Colonic mucosa (tissue), 4 donors: ENCODE measurements around the gene CASR. TPM values are rescaled to one million over a fixed set of nuclear protein-coding genes. Genes with fewer than 3 reads are reported as not detected.

Source experiments
- DNase-seq: peaks from one replicate; pipeline ENCODE4 v3.0.0-alpha.2; 2020
- H3K27ac ChIP-seq: fragments of 200-600 bp; one replicate; pipeline ENCODE4 v1.8.0; 2021
- H3K27me3 ChIP-seq: fragments of 200-600 bp; one replicate; pipeline ENCODE4 v1.8.0; 2021
- H3K36me3 ChIP-seq: fragments of 200-600 bp; one replicate; pipeline ENCODE4 v1.8.0; 2021
- H3K4me1 ChIP-seq: fragments of 200-600 bp; one replicate; pipeline ENCODE4 v1.8.0; 2021; ENCODE audit warnings: mild to moderate bottlenecking
- H3K4me3 ChIP-seq: fragments of 200-600 bp; one replicate; pipeline ENCODE4 v1.8.0; 2021
- H3K9ac ChIP-seq, 2 donors: one replicate each; pipeline ENCODE4 v1.7.0; 2013; ENCODE audit warnings: control low read depth in 2 of 2, low read depth in 2 of 2, low read length in 2 of 2
- H3K9me3 ChIP-seq: fragments of 200-600 bp; one replicate; pipeline ENCODE4 v1.8.0; 2021
- CTCF ChIP-seq: fragments of 200-600 bp; IDR thresholded peaks from one replicate; pipeline ENCODE4 v1.8.0; 2022; ENCODE audit warnings: antibody characterized with exemption, mild to moderate bottlenecking
- intact Hi-C: fragments of 100-400 bp; cut with DNase I; formaldehyde crosslinking; loops from one replicate; pipeline ENCODE4 v1.14.1; 2022
- total RNA-seq, 2 donors: library from RNA; stranded (reverse); fragmentation: NEBNext Ultra II Directional in 1 of 2; extraction: Animal tissue kit (Norgen Biotek cat#: 25700) in 1 of 2; gene quantifications; one replicate each; pipeline ENCODE4 v1.2.1, GENCODE V29; 2021
- donor health status: healthy.
- donor health status: DM: no; HTN: no; CAD: no.
- donor health status: DM: no; HTN: no; CAD: no.

The CASR gene
- total RNA-seq, 2 donors from 2014 or later: 0.16 to 0.22 TPM

DNA sequence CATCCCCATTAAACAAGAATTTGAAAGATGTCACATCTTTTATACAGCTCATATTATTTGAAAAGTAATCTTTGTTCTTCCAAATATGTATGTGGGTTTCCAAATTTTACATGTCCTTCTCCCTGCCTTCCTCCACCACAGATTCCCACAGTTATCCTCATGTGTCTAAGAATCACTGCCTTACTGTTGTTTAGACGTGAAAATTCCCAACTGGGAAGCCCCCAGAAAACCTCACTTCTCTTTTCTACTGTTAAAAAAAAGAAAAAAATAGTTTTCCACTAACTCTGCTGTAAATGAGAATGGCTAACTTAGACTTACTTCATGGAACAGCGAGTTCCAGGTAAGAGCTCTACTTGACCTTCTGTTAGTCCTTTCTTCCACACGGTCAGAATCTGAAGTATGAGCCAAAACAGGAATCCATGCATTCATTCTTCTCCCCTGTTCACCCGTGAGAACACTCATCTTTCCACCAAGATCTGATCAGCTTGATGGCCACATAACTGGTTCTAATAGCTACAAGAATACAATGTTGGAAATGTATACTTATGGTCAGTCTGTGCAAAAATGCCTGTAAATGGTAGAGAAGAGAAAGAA is 123.7 kb downstream of the CASR start:
- DNase-seq: no peak
- intact Hi-C loops: loop anchor here (2.0 kb wide), 1 partner anchor 50 kb away; no protein-coding TSS in a partner anchor
- no peak for TF ChIP-seq CTCF
- no peaks in the 10 kb centered on the region for H3K9me3 ChIP-seq
- H3K4me3 ChIP-seq: no peak overlapping the region
- no peaks in the 10 kb centered on the region for H3K36me3 ChIP-seq
- H3K4me1 ChIP-seq: no peaks in the 10 kb centered on the region
- H3K9ac ChIP-seq: no peak overlapping the region
- no peak overlapping the region for H3K27ac ChIP-seq
- H3K27me3 ChIP-seq: no peaks in the 10 kb centered on the region

GRCh38 chr3:122307976-122308375 is 124.5 kb downstream of the CASR start:
- intact Hi-C loops: loop anchor here (2.0 kb wide), 1 partner anchor 49 kb away; no protein-coding TSS in a partner anchor
- no peaks in the 10 kb centered on the region for H3K4me1 ChIP-seq

DNA sequence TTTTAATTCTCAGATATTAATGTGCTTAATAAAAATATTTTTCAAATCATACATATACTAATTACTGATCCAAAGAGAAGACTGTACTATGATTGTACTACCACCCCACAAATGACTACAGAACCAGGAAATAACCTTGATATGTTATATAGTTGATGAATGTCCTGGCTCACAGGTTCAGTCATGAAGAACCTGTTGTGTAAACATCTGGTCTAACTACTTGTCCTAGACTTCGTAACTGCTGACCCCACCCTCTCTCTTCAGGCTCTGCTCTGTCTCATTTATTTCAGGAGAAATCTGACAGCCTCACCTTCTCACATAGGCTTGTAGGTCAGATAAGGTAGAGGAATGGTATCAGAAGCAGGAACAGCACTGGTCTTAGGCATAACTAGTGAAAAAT is 126.9 kb downstream of the CASR start:
- Histone ChIP-seq H3K27me3 (no peaks in the 10 kb centered on the region), H3K4me1 (no peaks in the 10 kb centered on the region), H3K4me3 (no peak overlapping the region), H3K9ac (peak overlapping the region in 1 of 2 donors; percentile 43), H3K27ac (peak overlapping the region; percentile 35), H3K9me3 (no peaks in the 10 kb centered on the region), H3K36me3 (no peaks in the 10 kb centered on the region)
- intact Hi-C loops: no loop called here
- DNase-seq: peak; percentile 52
- TF ChIP-seq CTCF: no peak

More at GRCh38 chr3:122307976-122308375, 124.5 kb downstream of the CASR start:
- Histone ChIP-seq H3K27ac (no peak overlapping the region), H3K27me3 (no peaks in the 10 kb centered on the region), H3K9me3 (no peaks in the 10 kb centered on the region), H3K36me3 (no peaks in the 10 kb centered on the region), H3K9ac (no peak overlapping the region), H3K4me3 (no peak overlapping the region)
- TF ChIP-seq CTCF: no peak
- DNase-seq: no peak

GRCh38 chr3:122312826-122313225 is 129.4 kb downstream of the CASR start:
- no peak overlapping the region for H3K27ac ChIP-seq
- no peaks in the 10 kb centered on the region for H3K4me1 ChIP-seq
- H3K9ac ChIP-seq: no peak overlapping the region
- DNase-seq: no peak
- H3K27me3 ChIP-seq: no peaks in the 10 kb centered on the region
- H3K36me3 ChIP-seq: no peaks in the 10 kb centered on the region
- H3K9me3 ChIP-seq: no peaks in the 10 kb centered on the region
- intact Hi-C loops: no loop called here
- no peak overlapping the region for H3K4me3 ChIP-seq
- no peak for TF ChIP-seq CTCF

DNA sequence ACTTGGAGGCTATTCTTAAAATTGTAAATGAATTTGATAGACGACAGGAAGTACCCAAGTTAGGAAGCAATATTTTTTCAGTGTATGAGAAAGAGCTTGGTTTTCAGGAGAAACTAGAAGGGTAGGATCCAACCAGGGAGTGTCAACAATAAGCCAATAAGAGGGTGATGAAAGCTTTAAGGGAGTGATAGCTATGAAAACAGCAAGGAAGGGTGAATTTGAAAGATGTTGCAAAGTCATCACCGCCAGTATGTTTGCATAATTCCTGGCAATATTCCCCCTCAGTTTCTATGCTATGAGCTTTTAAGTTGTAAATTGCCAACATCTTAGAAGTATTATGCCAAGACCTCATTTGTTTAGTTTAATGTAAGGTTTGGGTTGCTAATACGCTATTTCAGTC is 129.8 kb downstream of the CASR start:
- no peaks in the 10 kb centered on the region for H3K36me3 ChIP-seq
- H3K27me3 ChIP-seq: no peaks in the 10 kb centered on the region
- intact Hi-C loops: no loop called here
- TF ChIP-seq CTCF: no peak
- H3K4me3 ChIP-seq: no peak overlapping the region
- H3K4me1 ChIP-seq: no peaks in the 10 kb centered on the region
- no peaks in the 10 kb centered on the region for H3K9me3 ChIP-seq
- no peak overlapping the region for H3K27ac ChIP-seq
- DNase-seq: no peak
- H3K9ac ChIP-seq: no peak overlapping the region
